ENCODE results near the gene ADAM17. TPM values are rescaled to one million over a fixed set of nuclear protein-coding genes. Genes with fewer than 3 reads are reported as not detected.

ADAM17 gene
- polyA plus RNA-seq, 1 donor from 2014 or later, result 15.9 TPM

DNA sequence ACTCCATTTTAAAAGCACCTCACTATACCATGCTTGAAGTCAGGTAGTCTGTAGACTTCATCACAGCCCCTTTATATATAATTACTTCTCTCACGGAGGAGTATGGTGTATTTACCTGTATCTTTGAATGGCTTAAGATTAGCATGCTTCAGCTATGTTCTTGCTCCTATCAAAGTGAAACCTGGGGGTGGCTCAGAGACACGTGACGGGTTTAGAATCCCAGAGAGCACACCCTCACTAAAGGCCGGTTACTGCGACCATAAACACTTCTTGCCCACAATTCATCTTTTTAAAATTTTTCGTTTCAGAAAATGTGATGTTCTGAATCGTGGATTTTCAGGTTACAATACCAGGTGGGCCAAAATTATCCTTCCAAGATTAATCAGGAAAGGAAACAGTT, 77.7 kb downstream of the ADAM17 start:
- peaks cover 30 to 46% (median 39%) of the 10 kb centered on the region in 3 donors for H3K4me1 Mint-ChIP-seq

DNA sequence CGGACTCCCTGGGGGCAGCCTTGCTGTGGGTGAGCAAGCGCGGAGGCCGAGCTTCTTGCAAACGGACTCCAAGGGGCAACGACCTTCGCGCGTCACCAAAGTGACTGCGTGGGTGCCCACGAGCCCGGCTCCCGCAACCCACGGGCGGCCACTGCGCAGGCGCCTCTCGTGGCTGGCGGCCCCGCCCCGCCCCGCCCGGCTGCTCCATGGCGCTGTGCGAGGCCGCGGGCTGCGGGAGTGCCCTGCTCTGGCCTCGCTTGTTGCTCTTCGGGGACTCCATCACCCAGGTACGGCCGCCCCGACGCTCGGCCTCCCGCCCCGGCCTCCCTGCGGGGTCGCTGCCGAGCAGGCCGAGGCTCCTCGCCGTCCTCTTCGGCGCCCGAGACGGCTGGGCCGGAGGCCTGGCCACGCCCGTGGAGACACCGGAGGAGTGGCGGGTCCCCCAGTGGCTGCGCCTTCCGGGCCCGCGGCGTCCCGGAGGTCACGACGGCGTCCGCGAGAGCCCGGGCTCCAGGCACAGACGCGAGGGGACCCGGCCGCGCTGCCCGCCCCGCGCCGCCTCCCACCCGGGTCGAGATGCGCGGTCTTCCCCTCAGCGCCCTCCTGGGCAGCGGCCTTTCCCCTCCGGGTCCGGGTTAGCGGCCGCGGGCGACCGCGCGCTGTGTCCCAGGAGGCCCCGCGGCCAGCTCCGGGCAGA, 81.1 kb downstream of the ADAM17 start, which contains the start of gene IAH1:
Gene IAH1 (plus strand): TSS at position 191 of the 697 bp plus-strand sequence. CDS start 16 bp downstream, at position 207.
- H3K27ac Mint-ChIP-seq, result peak within 1 kb of the TSS; percentile 87 to 93 (median 89)
- peaks cover 2% of the 10 kb centered on the region for H3K36me3 Mint-ChIP-seq
- H3K4me3 Mint-ChIP-seq, result peak within 1 kb of the TSS; percentile 83 to 91 (median 88)
- peaks cover 30 to 38% (median 33%) of the 10 kb centered on the region in 3 donors for H3K4me1 Mint-ChIP-seq
- H3K27me3 Mint-ChIP-seq, result no peaks in the 10 kb centered on the region
- no peaks in the 10 kb centered on the region for H3K9me3 Mint-ChIP-seq

More for the DNA sequence above, 77.7 kb downstream of the ADAM17 start:
- H3K36me3 Mint-ChIP-seq, result peaks cover 2% of the 10 kb centered on the region
- H3K27ac Mint-ChIP-seq, result peak overlapping the region in 1 of 3 donors; percentile 46
- no peaks in the 10 kb centered on the region for H3K9me3 Mint-ChIP-seq
- H3K4me3 Mint-ChIP-seq, result peak overlapping the region in 1 of 4 donors; percentile 89
- H3K27me3 Mint-ChIP-seq, result no peaks in the 10 kb centered on the region

DNA sequence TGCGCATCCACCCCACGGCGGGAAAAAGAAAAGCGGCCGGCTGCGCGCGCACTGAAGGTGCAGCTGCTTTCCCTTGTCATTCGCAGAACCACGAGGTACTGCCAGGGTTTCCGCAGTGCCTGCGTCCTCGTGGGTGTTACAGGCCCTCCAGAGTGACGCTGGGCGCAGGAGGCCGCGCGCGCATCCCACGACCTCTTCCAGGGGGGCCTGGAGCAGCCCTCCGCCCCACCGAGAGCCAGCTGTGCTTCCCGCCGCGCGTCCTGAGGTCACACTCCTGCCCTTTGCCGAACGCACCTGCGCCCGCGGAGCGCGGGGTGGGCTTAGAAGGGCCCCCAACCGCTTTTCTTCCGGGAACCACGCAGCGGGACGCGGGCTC, 81.7 kb downstream of the ADAM17 start:
- H3K9me3 Mint-ChIP-seq, result no peaks in the 10 kb centered on the region
- peaks cover 2% of the 10 kb centered on the region for H3K36me3 Mint-ChIP-seq
- H3K27ac Mint-ChIP-seq, result peak overlapping the region; percentile 64 to 93 (median 89)
- H3K4me1 Mint-ChIP-seq, result peaks cover 26 to 38% (median 29%) of the 10 kb centered on the region in 3 donors
- no peaks in the 10 kb centered on the region for H3K27me3 Mint-ChIP-seq
- peak overlapping the region; percentile 83 to 91 (median 88) for H3K4me3 Mint-ChIP-seq

DNA sequence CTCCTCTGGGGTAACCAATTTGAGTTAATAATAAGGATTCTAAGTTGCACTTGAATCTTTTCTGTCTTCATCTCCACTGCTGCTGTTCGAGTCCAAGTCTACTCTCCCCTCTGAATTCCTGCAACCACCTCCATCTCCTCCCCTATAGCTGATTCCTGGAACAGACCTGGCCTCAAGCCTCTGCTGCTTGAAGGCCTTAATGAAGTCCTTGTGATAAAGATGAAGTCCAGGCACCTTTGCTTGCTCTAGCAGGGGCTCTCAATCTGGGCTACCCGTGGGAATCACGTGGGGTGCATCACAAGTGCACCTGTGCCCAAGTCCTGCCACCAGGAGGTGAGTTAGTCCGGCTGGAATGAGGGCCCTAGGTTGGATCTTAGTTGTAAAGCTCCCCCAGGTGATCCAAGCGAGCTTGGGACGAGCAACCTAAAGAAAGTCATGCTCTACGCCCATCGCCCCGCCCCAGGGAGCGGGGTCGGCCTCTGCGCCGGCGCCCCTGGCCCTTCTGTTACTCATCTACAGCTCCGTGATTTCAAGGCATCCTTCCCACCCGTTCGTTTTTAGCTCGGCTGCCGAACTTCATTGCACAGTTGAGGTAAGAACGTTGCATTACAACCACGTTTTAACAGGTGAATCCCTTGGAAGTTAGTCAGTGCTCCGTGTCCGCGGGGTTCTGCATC, 82.2 kb downstream of the ADAM17 start:
- peaks cover 2% of the 10 kb centered on the region for H3K36me3 Mint-ChIP-seq
- peak overlapping the region; percentile 64 to 93 (median 89) for H3K27ac Mint-ChIP-seq
- H3K4me3 Mint-ChIP-seq, result peak overlapping the region; percentile 83 to 91 (median 88)
- no peaks in the 10 kb centered on the region for H3K27me3 Mint-ChIP-seq
- H3K4me1 Mint-ChIP-seq, result peaks cover 21 to 35% (median 26%) of the 10 kb centered on the region in 3 donors
- no peaks in the 10 kb centered on the region for H3K9me3 Mint-ChIP-seq

DNA sequence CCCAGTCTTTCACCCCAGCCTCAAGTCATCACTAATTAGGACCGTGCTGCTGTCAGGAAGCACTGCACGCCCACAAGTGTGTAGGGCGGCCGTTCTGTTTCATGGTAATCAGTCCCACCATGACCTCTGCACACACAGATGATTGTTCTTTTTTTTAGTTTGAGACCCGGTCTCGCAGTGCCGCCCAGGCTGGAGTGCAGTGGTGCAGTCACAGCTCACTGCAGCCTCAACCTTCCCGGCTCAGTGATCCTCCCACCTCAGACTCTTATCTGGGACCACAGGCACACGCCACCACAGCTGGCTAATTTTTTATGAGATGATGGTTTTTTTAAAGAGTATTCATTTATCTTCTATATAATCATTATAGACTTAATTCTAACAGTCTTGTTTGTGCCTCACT, 83.1 kb downstream of the ADAM17 start:
- H3K4me1 Mint-ChIP-seq, result peaks cover 17 to 27% (median 22%) of the 10 kb centered on the region in 3 donors
- no peaks in the 10 kb centered on the region for H3K27me3 Mint-ChIP-seq
- peaks cover 2% of the 10 kb centered on the region for H3K36me3 Mint-ChIP-seq
- H3K4me3 Mint-ChIP-seq, result peak overlapping the region; percentile 58 to 89 (median 86)
- no peaks in the 10 kb centered on the region for H3K9me3 Mint-ChIP-seq
- H3K27ac Mint-ChIP-seq, result peak overlapping the region in 2 of 3 donors; percentile 37 to 85

DNA sequence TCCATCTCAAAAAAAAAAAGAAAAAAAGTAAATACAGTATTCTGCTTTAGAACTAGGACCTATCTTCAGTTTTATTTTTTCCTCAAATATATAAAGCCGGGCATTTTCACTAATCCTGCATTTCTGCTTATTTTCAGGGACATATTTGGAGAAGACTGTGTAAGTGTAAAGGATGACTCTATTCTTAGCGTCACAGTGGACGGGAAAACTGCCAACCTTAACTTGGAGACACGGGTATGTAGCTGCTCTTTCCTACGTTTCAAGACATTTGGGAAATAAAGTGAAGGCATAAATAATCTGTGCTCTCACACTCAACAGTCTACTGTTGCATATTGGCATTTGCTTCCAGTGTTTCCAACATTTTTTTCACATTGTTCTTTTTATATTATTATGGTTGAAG, 84.4 kb downstream of the ADAM17 start:
- Mint-ChIP-seq H3K27me3 (no peaks in the 10 kb centered on the region), H3K36me3 (peaks cover 2% of the 10 kb centered on the region), H3K4me3 (peak overlapping the region in 1 of 4 donors; percentile 40), H3K4me1 (peaks cover 9 to 17% (median 15%) of the 10 kb centered on the region in 3 donors), H3K9me3 (no peaks in the 10 kb centered on the region), H3K27ac (no peak overlapping the region)

DNA sequence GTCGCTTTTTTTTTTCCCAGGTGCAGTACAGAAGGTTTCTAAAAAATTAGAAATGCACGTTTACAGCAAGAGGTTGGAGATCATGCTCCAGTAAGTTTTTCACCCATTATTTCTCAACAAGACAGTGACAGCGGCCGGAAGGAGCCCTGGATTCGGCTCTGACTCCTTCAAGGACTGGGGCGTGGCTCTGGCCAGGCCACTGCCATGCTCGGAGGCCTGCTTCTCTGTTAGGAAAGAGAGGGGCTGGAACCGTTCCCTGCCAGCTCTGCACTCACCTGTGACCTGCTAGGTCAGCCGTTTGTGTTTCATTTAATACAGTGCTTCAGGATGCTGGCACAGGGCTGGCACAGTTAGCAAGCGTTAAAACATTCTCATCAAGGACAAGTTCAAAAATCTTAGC, 87.9 kb downstream of the ADAM17 start:
- Mint-ChIP-seq H3K9me3 (no peaks in the 10 kb centered on the region), H3K27me3 (no peaks in the 10 kb centered on the region), H3K27ac (no peak overlapping the region), H3K4me3 (no peak overlapping the region), H3K36me3 (no peaks in the 10 kb centered on the region), H3K4me1 (peaks cover 0 to 11% (median 3%) of the 10 kb centered on the region in 3 donors)

DNA sequence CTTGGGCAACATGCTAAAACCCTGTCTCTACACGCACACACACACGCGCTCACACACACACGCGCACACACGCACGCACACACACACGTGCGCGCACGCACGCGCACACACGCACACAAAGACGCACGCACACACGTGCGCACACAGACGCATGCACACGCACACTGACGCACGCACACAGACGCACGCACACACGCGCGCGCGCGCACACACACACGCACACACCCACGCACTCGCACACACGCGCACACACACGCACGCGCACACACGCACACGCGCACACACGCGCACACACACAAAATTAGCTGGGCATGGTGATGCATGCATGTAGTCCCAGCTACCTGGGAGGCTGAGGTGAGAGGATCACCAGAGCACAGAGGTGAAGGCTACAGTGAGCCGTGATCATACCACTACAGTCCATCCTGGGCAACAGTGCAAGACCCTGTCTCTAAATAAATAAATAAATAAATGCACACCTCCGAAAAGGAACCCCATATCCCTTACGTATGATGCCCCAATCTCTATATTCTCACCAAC, 89.4 kb downstream of the ADAM17 start:
- Mint-ChIP-seq H3K27ac (no peak overlapping the region), H3K9me3 (no peaks in the 10 kb centered on the region), H3K4me3 (no peak overlapping the region), H3K27me3 (no peaks in the 10 kb centered on the region), H3K36me3 (peaks cover 3% of the 10 kb centered on the region), H3K4me1 (peaks cover 0 to 9% (median 0%) of the 10 kb centered on the region in 3 donors)

DNA sequence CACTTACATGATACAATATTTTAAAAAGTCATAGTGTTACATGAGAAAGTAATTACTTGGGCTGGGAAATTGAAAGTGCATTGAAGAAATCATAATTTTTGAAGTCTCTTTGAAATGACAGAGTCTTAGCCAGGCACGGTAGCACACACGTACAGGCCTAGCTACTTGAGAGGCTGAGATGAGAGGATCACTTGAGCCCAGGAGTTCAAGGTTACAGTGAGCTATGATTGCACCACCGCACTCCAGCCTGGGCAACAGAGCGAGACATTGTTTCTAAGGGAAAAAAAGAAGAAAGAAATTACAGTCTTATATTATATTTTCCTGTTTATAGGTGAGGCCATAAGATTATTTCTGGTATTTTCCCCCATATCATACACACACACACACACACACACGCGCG, 90.5 kb downstream of the ADAM17 start:
- no peak overlapping the region for H3K27ac Mint-ChIP-seq
- H3K9me3 Mint-ChIP-seq, result no peaks in the 10 kb centered on the region
- H3K4me3 Mint-ChIP-seq, result no peak overlapping the region
- H3K27me3 Mint-ChIP-seq, result no peaks in the 10 kb centered on the region
- H3K36me3 Mint-ChIP-seq, result peaks cover 3% of the 10 kb centered on the region
- H3K4me1 Mint-ChIP-seq, result peaks cover 0 to 9% (median 0%) of the 10 kb centered on the region in 3 donors

DNA sequence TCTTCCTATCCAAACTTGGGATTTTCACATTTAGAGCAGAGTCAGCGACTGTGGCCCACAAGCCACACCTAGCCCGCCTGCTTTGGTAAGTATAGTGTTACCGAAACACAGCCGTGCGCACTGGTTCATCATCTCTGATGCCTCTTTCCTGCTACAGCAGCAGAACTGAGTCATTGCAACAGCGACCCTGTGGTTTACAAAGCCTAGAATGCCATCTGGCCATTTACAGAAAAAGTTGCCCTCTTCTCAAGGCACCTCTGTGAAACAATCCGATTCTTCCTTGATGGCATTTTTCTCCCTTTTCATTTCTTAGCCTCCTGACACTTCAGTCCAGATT, 92.0 kb downstream of the ADAM17 start:
- Mint-ChIP-seq H3K4me3 (no peak overlapping the region), H3K36me3 (peaks cover 3% of the 10 kb centered on the region), H3K9me3 (no peaks in the 10 kb centered on the region), H3K27me3 (no peaks in the 10 kb centered on the region), H3K27ac (peak overlapping the region in 1 of 3 donors; percentile 94), H3K4me1 (peaks cover 0 to 9% (median 0%) of the 10 kb centered on the region in 3 donors)

DNA sequence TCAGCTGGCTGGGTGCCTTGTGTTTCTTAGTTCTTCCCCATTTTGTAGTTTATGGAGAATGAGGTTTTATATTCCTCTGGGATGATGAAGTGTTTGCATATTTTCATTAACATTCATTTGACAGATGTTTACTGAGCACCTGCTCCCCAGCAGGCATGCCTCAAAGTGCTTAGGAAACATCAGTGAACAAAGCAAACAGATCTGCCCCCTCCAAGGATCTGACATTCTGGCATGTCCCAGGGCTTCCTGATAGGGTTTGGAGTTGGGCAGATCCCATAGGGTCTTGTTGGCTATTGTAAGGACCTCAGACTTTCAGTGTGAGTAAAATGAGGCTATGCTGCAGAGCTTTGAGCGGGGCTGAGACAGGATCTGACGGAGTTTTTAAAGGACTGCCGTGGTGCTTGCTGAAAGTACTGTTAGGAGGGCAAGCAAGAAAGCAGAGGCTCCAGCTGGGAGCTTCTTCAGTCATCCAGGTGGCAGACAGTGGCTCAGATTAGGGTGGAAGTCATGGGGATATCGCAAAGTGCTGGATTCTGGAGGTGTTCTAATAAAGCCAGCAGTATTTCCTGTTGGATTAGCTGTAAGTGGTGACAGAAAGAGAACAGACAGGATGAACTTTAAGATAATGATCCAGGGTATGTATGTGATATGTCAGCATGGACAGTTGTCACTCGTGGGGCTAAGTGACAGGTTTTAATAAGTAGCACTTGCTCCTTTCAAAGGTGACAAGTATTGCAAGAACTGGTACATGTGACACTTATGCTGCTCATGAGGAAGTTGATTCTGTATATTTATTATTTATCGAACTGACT, 92.5 kb downstream of the ADAM17 start:
- Mint-ChIP-seq H3K27ac (no peak overlapping the region), H3K27me3 (no peaks in the 10 kb centered on the region), H3K4me3 (no peak overlapping the region), H3K36me3 (peaks cover 3% of the 10 kb centered on the region), H3K9me3 (no peaks in the 10 kb centered on the region), H3K4me1 (peaks cover 0 to 9% (median 0%) of the 10 kb centered on the region in 3 donors)

DNA sequence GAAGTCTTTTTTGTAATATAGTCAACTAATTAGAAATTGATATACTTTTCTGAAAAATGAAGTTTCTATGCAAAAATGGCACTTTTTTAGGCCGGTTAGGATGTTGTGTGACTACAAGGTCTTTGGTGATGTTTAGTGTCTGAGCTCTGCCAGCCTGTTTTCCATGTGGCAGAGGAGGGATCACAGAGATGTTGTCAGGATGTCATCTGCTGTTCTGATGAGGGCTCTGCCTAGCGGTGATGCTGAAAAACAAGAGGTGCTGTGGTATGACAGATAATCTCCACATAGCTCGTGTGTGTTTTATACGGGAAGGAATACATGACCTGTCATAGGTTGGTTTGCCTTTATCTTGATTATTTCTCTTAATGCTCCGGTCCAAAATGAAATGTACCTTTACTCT, 93.3 kb downstream of the ADAM17 start:
- Mint-ChIP-seq H3K27me3 (no peaks in the 10 kb centered on the region), H3K4me3 (no peak overlapping the region), H3K9me3 (no peaks in the 10 kb centered on the region), H3K4me1 (peaks cover 0 to 9% (median 0%) of the 10 kb centered on the region in 3 donors), H3K36me3 (peaks cover 3% of the 10 kb centered on the region), H3K27ac (no peak overlapping the region)

DNA sequence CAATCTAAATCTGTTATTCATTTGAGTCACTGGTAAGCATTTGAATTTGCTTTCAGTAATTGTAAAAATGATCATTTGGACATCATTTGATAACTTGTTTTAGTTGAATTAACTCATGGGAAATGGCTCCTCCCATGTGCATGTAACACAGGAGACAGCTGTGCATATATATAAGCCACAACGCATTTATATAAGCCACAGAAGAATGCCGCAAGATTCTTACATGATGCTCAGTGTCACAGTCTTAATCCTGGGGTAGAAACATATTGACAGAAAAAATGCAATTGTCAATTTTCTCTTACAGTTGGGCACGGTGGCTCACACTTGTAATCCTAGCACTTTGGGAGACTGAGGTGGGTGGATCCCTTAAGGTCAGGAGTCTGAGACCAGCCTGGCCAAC, 94.6 kb downstream of the ADAM17 start:
- H3K9me3 Mint-ChIP-seq, result no peaks in the 10 kb centered on the region
- H3K27me3 Mint-ChIP-seq, result no peaks in the 10 kb centered on the region
- H3K27ac Mint-ChIP-seq, result no peak overlapping the region
- H3K4me1 Mint-ChIP-seq, result peaks cover 0 to 9% (median 2%) of the 10 kb centered on the region in 3 donors
- H3K4me3 Mint-ChIP-seq, result no peak overlapping the region
- H3K36me3 Mint-ChIP-seq, result peaks cover 3% of the 10 kb centered on the region

DNA sequence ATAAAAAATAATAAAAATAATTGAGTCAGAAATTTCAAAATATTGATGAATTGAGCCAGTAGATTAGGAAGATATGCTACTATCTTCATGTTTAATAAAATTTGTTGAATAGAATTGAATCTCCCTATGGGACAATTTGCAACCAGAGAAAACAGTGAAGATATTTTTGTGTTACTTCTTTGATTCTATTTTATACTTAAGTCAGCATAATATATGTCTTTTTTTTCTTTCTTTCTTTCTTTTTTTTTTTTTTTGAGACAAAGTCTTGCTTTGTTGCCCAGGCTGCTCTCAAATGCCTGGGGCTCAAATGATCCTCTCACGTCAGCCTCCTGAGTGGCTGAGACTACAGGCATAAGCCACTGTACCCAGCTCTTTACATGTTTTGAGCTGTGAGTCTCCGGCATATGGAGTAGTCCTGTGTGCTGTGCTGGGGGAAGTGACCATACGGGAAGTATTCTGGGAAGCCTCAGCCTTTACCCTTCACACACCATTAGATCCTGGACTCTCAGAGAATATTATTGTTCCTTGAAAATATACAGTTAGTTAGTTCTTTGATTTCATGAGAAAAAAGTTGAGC, 95.1 kb downstream of the ADAM17 start:
- Mint-ChIP-seq H3K27ac (no peak overlapping the region), H3K36me3 (peaks cover 3% of the 10 kb centered on the region), H3K4me1 (peaks cover 0 to 9% (median 2%) of the 10 kb centered on the region in 3 donors), H3K27me3 (no peaks in the 10 kb centered on the region), H3K4me3 (no peak overlapping the region), H3K9me3 (no peaks in the 10 kb centered on the region)

All from IgD-negative memory B cell (primary cell).